ENCODE data around the gene EFCAB6.

Gene EFCAB6

GRCh38 chr22:43479301-43479950, 332.7 kb downstream of the EFCAB6 start:
- DNase-seq (ENCODE audit: low read depth): no peak
